GM19328 (cell line): ENCODE data around the gene SPARC.
"Not testable (repeated sequence)": the region's sequence is repeated elsewhere in the genome, so short reads cannot be mapped to it uniquely, and the experiment has no call there.

ENCODE experiments used
- ATAC-seq: cut with Tn5 transposase; IDR thresholded peaks from one replicate; pipeline ENCODE4 v1.9.1; 2021; ENCODE audit warnings: mild to moderate bottlenecking, moderate library complexity; ENCODE audit not compliant: unreplicated experiment

The SPARC gene

GRCh38 chr5:151700820-151701219 lies 14.1 kb upstream of the SPARC start:
- peak; percentile 46 for ATAC-seq

GRCh38 chr5:151700296-151700695 lies 13.6 kb upstream of the SPARC start:
- no peak for ATAC-seq

GRCh38 chr5:151699071-151699901 lies 12.6 kb upstream of the SPARC start:
- ATAC-seq: no peak

- ATAC-seq: not testable (repeated sequence)
These were observed 11.4 kb upstream of the SPARC start for GRCh38 chr5:151698081-151698480.

- ATAC-seq: no peak
These were observed 10.7 kb upstream of the SPARC start for GRCh38 chr5:151697452-151697851.

GRCh38 chr5:151696470-151697061 lies 9.9 kb upstream of the SPARC start:
- no peak for ATAC-seq

- ATAC-seq: no peak
These were observed 8.7 kb upstream of the SPARC start for GRCh38 chr5:151695464-151695863.

- no peak for ATAC-seq
These were observed 7.3 kb upstream of the SPARC start for GRCh38 chr5:151694035-151694485.

- ATAC-seq: no peak
These were observed 5.6 kb upstream of the SPARC start for GRCh38 chr5:151692312-151692711.

- no peak for ATAC-seq
These were observed 5.0 kb upstream of the SPARC start for GRCh38 chr5:151691706-151692105.

GRCh38 chr5:151689591-151689990 lies 2.9 kb upstream of the SPARC start:
- not testable (repeated sequence) for ATAC-seq

- ATAC-seq: no peak
These were observed 1.7 kb upstream of the SPARC start for GRCh38 chr5:151688436-151688835.

- no peak for ATAC-seq
These were observed 704 bp downstream of the SPARC start for GRCh38 chr5:151685749-151686673.

GRCh38 chr5:151684690-151685361 lies 1.9 kb downstream of the SPARC start:
- ATAC-seq: no peak

GRCh38 chr5:151683986-151684588 lies 2.6 kb downstream of the SPARC start:
- ATAC-seq: no peak

- ATAC-seq: no peak
These were observed 3.3 kb downstream of the SPARC start for GRCh38 chr5:151683444-151683843.

GRCh38 chr5:151682751-151683331 lies 3.9 kb downstream of the SPARC start:
- ATAC-seq: no peak

GRCh38 chr5:151682240-151682639 lies 4.5 kb downstream of the SPARC start:
- no peak for ATAC-seq

- no peak for ATAC-seq
These were observed 5.7 kb downstream of the SPARC start for GRCh38 chr5:151680944-151681427.

GRCh38 chr5:151680156-151680505 lies 6.6 kb downstream of the SPARC start:
- ATAC-seq: not testable (repeated sequence)
